Body of pancreas (tissue), 4 donors: ENCODE data around the gene EIF4EBP3.

ENCODE experiments used
- POLR2A ChIP-seq, 3 donors: fragments of 450-650 bp; IDR thresholded peaks; one replicate each; pipeline ENCODE4 v1.6.1; 2016; ENCODE audit warnings: antibody characterized with exemption in 3 of 3, mild to moderate bottlenecking in 2 of 3
- TF ChIP-seq, protein P1 (sequence below), 7 experiments: fragments of 450-650 bp in 4 of 7; fragments of 200-600 bp in 3 of 7; sonication (generic) in 3 of 7; IDR thresholded peaks; one replicate each; pipeline ENCODE4 v1.5.1; 2016 to 2019; ENCODE audit warnings: antibody characterized with exemption in 7 of 7

DNA sequence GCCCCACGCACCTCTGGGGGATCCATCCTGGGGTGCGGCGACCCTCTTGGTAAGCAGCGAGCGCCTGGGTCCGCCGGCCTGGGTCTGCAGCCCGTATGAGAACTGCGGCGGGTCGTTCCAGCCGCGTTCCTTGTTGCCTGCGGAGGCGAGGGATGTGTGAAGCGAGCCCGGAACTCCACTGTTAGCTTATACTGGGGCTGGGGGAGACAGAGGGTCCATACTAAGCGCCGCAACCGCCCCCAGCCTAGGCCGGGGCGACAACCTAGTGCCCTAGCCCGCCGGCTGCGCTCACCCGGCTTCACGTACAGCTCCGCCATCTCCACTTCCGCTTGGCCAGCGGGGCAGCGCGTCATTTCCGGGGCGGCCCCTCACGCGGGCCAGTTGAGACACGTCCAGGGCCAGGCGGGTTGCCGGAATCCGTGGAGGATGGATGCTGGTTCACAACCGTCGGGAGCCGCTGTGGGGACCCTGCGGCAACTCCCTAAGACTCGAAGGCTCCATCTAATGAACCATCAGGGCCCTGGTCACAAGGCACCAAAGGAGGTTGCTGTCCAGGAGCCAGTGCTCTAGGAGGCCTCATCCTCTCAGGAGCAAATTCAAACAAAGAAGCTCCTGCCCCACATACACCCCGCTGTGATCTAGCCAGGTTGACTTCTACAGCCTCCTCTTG, 9.8 kb downstream of the EIF4EBP3 start, which contains the start of gene SRA1:
- TF ChIP-seq, protein P1, sequence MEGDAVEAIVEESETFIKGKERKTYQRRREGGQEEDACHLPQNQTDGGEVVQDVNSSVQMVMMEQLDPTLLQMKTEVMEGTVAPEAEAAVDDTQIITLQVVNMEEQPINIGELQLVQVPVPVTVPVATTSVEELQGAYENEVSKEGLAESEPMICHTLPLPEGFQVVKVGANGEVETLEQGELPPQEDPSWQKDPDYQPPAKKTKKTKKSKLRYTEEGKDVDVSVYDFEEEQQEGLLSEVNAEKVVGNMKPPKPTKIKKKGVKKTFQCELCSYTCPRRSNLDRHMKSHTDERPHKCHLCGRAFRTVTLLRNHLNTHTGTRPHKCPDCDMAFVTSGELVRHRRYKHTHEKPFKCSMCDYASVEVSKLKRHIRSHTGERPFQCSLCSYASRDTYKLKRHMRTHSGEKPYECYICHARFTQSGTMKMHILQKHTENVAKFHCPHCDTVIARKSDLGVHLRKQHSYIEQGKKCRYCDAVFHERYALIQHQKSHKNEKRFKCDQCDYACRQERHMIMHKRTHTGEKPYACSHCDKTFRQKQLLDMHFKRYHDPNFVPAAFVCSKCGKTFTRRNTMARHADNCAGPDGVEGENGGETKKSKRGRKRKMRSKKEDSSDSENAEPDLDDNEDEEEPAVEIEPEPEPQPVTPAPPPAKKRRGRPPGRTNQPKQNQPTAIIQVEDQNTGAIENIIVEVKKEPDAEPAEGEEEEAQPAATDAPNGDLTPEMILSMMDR (IDR thresholded peaks at IDR 0.05) = no peak
- TF ChIP-seq POLR2A (IDR thresholded peaks at IDR 0.05) = peak; percentile 87 to 95 (median 91)
